H1 (cell line): ENCODE results near the gene INPP4B. TPM values are rescaled to one million over a fixed set of nuclear protein-coding genes. Genes with fewer than 3 reads are reported as not detected.
A peak's percentile ranks its signal among the peaks of the same experiment; 100 is the strongest.

Experiments used
- CTCF ChIA-PET: fragments of 300-600 bp; sonication (Branson Sonifier 250); formaldehyde crosslinking; loops from one replicate; lab custom pipeline; 2021; ENCODE audit not compliant: partially characterized antibody; lab: Charles Lee
- POLR2A ChIA-PET: fragments of 300-600 bp; sonication (Branson Sonifier 250); formaldehyde crosslinking; loops from one replicate; lab custom pipeline; 2021; ENCODE audit warnings: inconsistent platforms; ENCODE audit not compliant: partially characterized antibody; lab: Charles Lee
- DNase-seq, 2 experiments: peaks; one replicate each; pipeline versions ENCODE4 v3.0.0 to v3.0.0-alpha.2; 2010 to 2022; ENCODE audit warnings: low spot score in 2 of 2, low read depth in 1 of 2, mixed read lengths in 1 of 2
- FAIRE-seq: peaks from 2 replicates; lab custom pipeline; 2011; peaks lifted over from hg19 to GRCh38; lab: Jason Lieb, UNC
- H2AFZ ChIP-seq: 2 replicates; pipeline ENCODE4 v1.8.1; 2012; ENCODE audit warnings: low read length, inconsistent platforms
- H2AK5ac ChIP-seq: 2 replicates; pipeline ENCODE4 v1.6.1; 2013; ENCODE audit warnings: low read depth, low read length
- H2BK120ac ChIP-seq: replicated peaks from 2 replicates; pipeline ENCODE3; 2013; ENCODE audit warnings: low read depth, low read length, inconsistent platforms
- H2BK12ac ChIP-seq: 2 replicates; pipeline ENCODE4 v1.6.1; 2013; ENCODE audit warnings: low read depth, low read length
- H2BK15ac ChIP-seq: 2 replicates; pipeline ENCODE4 v1.6.1; 2013; ENCODE audit warnings: low read length
- H2BK20ac ChIP-seq: 2 replicates; pipeline ENCODE4 v1.6.1; 2013; ENCODE audit warnings: low read length
- H2BK5ac ChIP-seq: 2 replicates; pipeline ENCODE4 v1.6.1; 2013; ENCODE audit warnings: low read depth, low read length
- H3K14ac ChIP-seq: 2 replicates; pipeline ENCODE4 v1.6.1; 2013; ENCODE audit warnings: inconsistent platforms; ENCODE audit not compliant: insufficient read length
- H3K18ac ChIP-seq: 2 replicates; pipeline ENCODE4 v1.6.1; 2013; ENCODE audit warnings: low read length; ENCODE audit errors: extremely low read depth
- H3K23ac ChIP-seq: 2 replicates; pipeline ENCODE4 v1.6.1; 2013; ENCODE audit warnings: inconsistent platforms; ENCODE audit not compliant: insufficient read length
- H3K23me2 ChIP-seq: 2 replicates; pipeline ENCODE4 v1.6.1; 2013; ENCODE audit warnings: low read depth, low read length
- H3K27ac ChIP-seq: 2 replicates; pipeline ENCODE4 v1.6.1; 2011; ENCODE audit warnings: low read depth, low read length, inconsistent platforms
- H3K27me3 ChIP-seq, 4 experiments: replicated peaks in 1 of 4; 1 replicate in 1 of 4; 2 replicates in 3 of 4; pipeline versions ENCODE4 v1.6.1 to v1.8.1; 2011 to 2013; ENCODE audit warnings: low read length in 3 of 4, mild to moderate bottlenecking in 3 of 4, inconsistent platforms in 2 of 4, mixed read lengths in 2 of 4, moderate library complexity in 1 of 4; ENCODE audit not compliant: control insufficient read depth in 3 of 4, insufficient read depth in 3 of 4; ENCODE audit errors: extremely low read depth in 1 of 4
- H3K36me3 ChIP-seq, 4 experiments: 2 replicates each; pipeline versions ENCODE4 v1.6.1 to v1.8.1; 2011 to 2013; ENCODE audit warnings: mild to moderate bottlenecking in 4 of 4, low read length in 3 of 4, moderate library complexity in 2 of 4, control low read depth in 1 of 4, inconsistent platforms in 1 of 4; ENCODE audit not compliant: insufficient read depth in 4 of 4, control insufficient read depth in 2 of 4
- H3K4ac ChIP-seq: replicated peaks from 2 replicates; pipeline ENCODE3; 2013; ENCODE audit warnings: low read length, low read depth, mixed read lengths, inconsistent platforms; ENCODE audit not compliant: insufficient read length
- H3K4me1 ChIP-seq, 4 experiments: replicated peaks in 1 of 4; 1 replicate in 1 of 4; 2 replicates in 3 of 4; pipeline versions ENCODE4 v1.6.1 to v1.8.1; 2011 to 2013; ENCODE audit warnings: low read length in 3 of 4, inconsistent platforms in 2 of 4, mixed read lengths in 1 of 4; ENCODE audit not compliant: insufficient read depth in 4 of 4, control insufficient read depth in 3 of 4
- H3K4me2 ChIP-seq, 2 experiments: 2 replicates each; pipeline versions ENCODE4 v1.6.1 to v1.8.1; 2011 to 2013; ENCODE audit warnings: low read depth in 2 of 2, low read length in 2 of 2, control low read depth in 1 of 2, inconsistent platforms in 1 of 2, mild to moderate bottlenecking in 1 of 2; ENCODE audit not compliant: insufficient read depth in 1 of 2
- H3K4me3 ChIP-seq, 4 experiments: fragments of 200-600, 300-600 bp in 1 of 4; sonication (generic), shearing (Covaris generic), sonication (Bioruptor Twin) in 1 of 4; 2 replicates each; pipeline versions ENCODE4 v1.5.1 to v1.8.1; 2011 to 2016; ENCODE audit warnings: low read length in 4 of 4, low read depth in 3 of 4, control low read depth in 2 of 4, inconsistent platforms in 2 of 4, mild to moderate bottlenecking in 2 of 4, mixed read lengths in 1 of 4, moderate library complexity in 1 of 4; ENCODE audit not compliant: insufficient read depth in 2 of 4; ENCODE audit errors: extremely low read depth in 1 of 4
- H3K56ac ChIP-seq: replicated peaks from 2 replicates; pipeline ENCODE3; 2013; ENCODE audit warnings: low read depth, mild to moderate bottlenecking, mixed read lengths, low read length, inconsistent platforms; ENCODE audit not compliant: insufficient read length
- H3K79me1 ChIP-seq: 2 replicates; pipeline ENCODE4 v1.6.1; 2013; ENCODE audit warnings: low read depth, low read length, control low read depth
- H3K79me2 ChIP-seq, 2 experiments: 2 replicates each; pipeline versions ENCODE4 v1.6.1 to v1.8.1; 2012 to 2013; ENCODE audit warnings: low read length in 2 of 2, mild to moderate bottlenecking in 2 of 2, inconsistent platforms in 1 of 2; ENCODE audit not compliant: insufficient read depth in 2 of 2, control insufficient read depth in 1 of 2
- H3K9ac ChIP-seq, 4 experiments: replicated peaks in 1 of 4; 1 replicate in 1 of 4; 2 replicates in 3 of 4; pipeline versions ENCODE4 v1.6.1 to v1.8.1; 2011 to 2013; ENCODE audit warnings: low read depth in 3 of 4, low read length in 3 of 4, control low read depth in 2 of 4, mild to moderate bottlenecking in 2 of 4, moderate library complexity in 2 of 4, inconsistent platforms in 1 of 4; ENCODE audit errors: extremely low read depth in 1 of 4
- H3K9me3 ChIP-seq, 2 experiments: 2 replicates each; pipeline versions ENCODE4 v1.6.1 to v1.8.1; 2012 to 2013; ENCODE audit warnings: mild to moderate bottlenecking in 2 of 2, moderate library complexity in 2 of 2, control low read depth in 1 of 2, inconsistent platforms in 1 of 2, low read depth in 1 of 2, low read length in 1 of 2, mixed read lengths in 1 of 2; ENCODE audit not compliant: insufficient read depth in 2 of 2
- H4K20me1 ChIP-seq, 2 experiments: replicated peaks in 1 of 2; 2 replicates each; pipeline versions ENCODE3 to v1.8.1; 2011 to 2013; ENCODE audit warnings: inconsistent platforms in 2 of 2, low read length in 2 of 2, mild to moderate bottlenecking in 1 of 2; ENCODE audit not compliant: insufficient read depth in 2 of 2, control insufficient read depth in 1 of 2
- H4K5ac ChIP-seq: 2 replicates; pipeline ENCODE4 v1.6.1; 2013; ENCODE audit warnings: low read length, low read depth, mixed read lengths, inconsistent platforms; ENCODE audit not compliant: insufficient read length
- H4K8ac ChIP-seq: 2 replicates; pipeline ENCODE4 v1.8.0; 2013; ENCODE audit warnings: mild to moderate bottlenecking, moderate library complexity, low read length, inconsistent platforms; ENCODE audit not compliant: insufficient read depth; ENCODE audit errors: extremely low read depth
- H4K91ac ChIP-seq: replicated peaks from 2 replicates; pipeline ENCODE3; 2013; ENCODE audit warnings: low read length, mixed read lengths, inconsistent platforms; ENCODE audit not compliant: insufficient read length
- CBX5 ChIP-seq: fragments of 300-800, 300-1000 bp; sonication (generic); IDR thresholded peaks from 2 replicates; pipeline ENCODE4 v1.7.1; 2016; ENCODE audit warnings: antibody characterized with exemption, low read length, low read depth
- CTBP2 ChIP-seq: IDR thresholded peaks from 2 replicates; pipeline ENCODE4 v1.7.0; 2011; ENCODE audit warnings: borderline replicate concordance, mild to moderate bottlenecking, moderate library complexity, mixed read lengths, low read length; ENCODE audit not compliant: insufficient read depth, insufficient read length
- EGR1 ChIP-seq: IDR thresholded peaks from 2 replicates; pipeline ENCODE4 v1.6.1; 2011; ENCODE audit warnings: low read depth, low read length, borderline replicate concordance
- GABPA ChIP-seq: IDR thresholded peaks from 2 replicates; pipeline ENCODE4 v1.6.1; 2011; ENCODE audit warnings: mild to moderate bottlenecking, low read length, moderate library complexity, borderline replicate concordance; ENCODE audit not compliant: insufficient read depth
- MAX ChIP-seq: IDR thresholded peaks from 2 replicates; pipeline ENCODE4 v1.6.1; 2012; ENCODE audit warnings: inconsistent platforms
- USF2 ChIP-seq: IDR thresholded peaks from 2 replicates; pipeline ENCODE4 v1.6.1; 2011; ENCODE audit warnings: low read length, improper control_type of control experiment
- WGBS, 2 experiments: shearing (Covaris generic) in 1 of 2; methylation state at CpG; one replicate each; pipeline versions ENCODE4 v1.1.6 to v1.1.7; 2013 to 2015; ENCODE audit warnings: low lambda C conversion rate in 2 of 2, mixed read lengths in 2 of 2, inconsistent platforms in 1 of 2, low coverage in 1 of 2, missing lambda C conversion rate in 1 of 2; ENCODE audit not compliant: insufficient replicate concordance in 2 of 2, insufficient coverage in 1 of 2, insufficient read length in 1 of 2; ENCODE audit errors: extremely low coverage in 1 of 2, missing lambda C conversion rate in 1 of 2; 5-methylcytosine and 5-hydroxymethylcytosine counted together
- polyA plus RNA-seq, 7 experiments: library from polyadenylated mRNA; depleted of rRNA in 3 of 7; stranded (reverse) in 5 of 7; unstranded in 2 of 7; fragments of >200 nt in 5 of 7; fragments of 200-250 nt in 2 of 7; gene quantifications; 1 replicate in 5 of 7; 2 replicates in 1 of 7; 4 replicates in 1 of 7; pipeline versions ENCODE4 v1.2.1 to v1.2.3, GENCODE V29; 2011 to 2013; ENCODE audit warnings: missing spikeins in 2 of 7, mixed read lengths in 2 of 7
- total RNA-seq: library from RNA; stranded (reverse); fragmentation: NEBNext Ultra II Directional; extraction: Animal tissue kit (Norgen Biotek cat#: 25700); gene quantifications from 2 replicates; pipeline ENCODE4 v1.2.1, GENCODE V29; 2021

The INPP4B gene
- total and polyA plus RNA-seq, 2 of the 8 experiments (the other 6 are each of a cell fraction or from before 2014, with no cell fraction given), result 0.11 to 0.54 TPM

- no peak for FAIRE-seq
- CTCF ChIA-PET, result no interaction called here
- no peaks in the 10 kb centered on the region for H3K79me2 ChIP-seq
Measured at GRCh38 chr4:142380052-142380602, 466.0 kb downstream of the INPP4B start.

More at GRCh38 chr4:142380052-142380602, 466.0 kb downstream of the INPP4B start:
- 80% methylated on average over 5 of the region's 5 CpGs; no CpG with 5 or more reads in 1 of the 2 experiments for WGBS, 2 experiments
- POLR2A ChIA-PET, result no interaction called here
- no peak overlapping the region for H3K4me2 ChIP-seq
- H3K23me2 ChIP-seq, result no peaks in the 10 kb centered on the region
- H3K4me3 ChIP-seq, result no peak overlapping the region
- TF ChIP-seq EGR1, result no peak
- no peak for TF ChIP-seq GABPA
- no peak for TF ChIP-seq CTBP2
- no peak for TF ChIP-seq CBX5
- TF ChIP-seq MAX, result no peak
- no peak for TF ChIP-seq USF2
- 0 out of 2 replicates have a peak overlapping the region, but pooled peaks have one; percentile 65 for H2AFZ ChIP-seq
- H3K56ac ChIP-seq, result no peak overlapping the region
- no peak overlapping the region for H3K18ac ChIP-seq
- H3K4ac ChIP-seq, result no peak overlapping the region
- no peak overlapping the region for H2BK120ac ChIP-seq
- H2BK15ac ChIP-seq, result no peak overlapping the region
- H4K20me1 ChIP-seq, result no peaks in the 10 kb centered on the region
- H3K9ac ChIP-seq, result no peak overlapping the region
- H4K8ac ChIP-seq, result no peak overlapping the region
- H3K14ac ChIP-seq, result no peak overlapping the region
- H4K91ac ChIP-seq, result no peak overlapping the region
- H3K27me3 ChIP-seq, result no peaks in the 10 kb centered on the region
- no peak overlapping the region for H2BK5ac ChIP-seq
- peaks cover 0 to 5% (median 0%) of the 10 kb centered on the region in 4 experiments; a peak in 1 of 7 replicates for H3K4me1 ChIP-seq
- no peaks in the 10 kb centered on the region for H3K9me3 ChIP-seq
- no peak overlapping the region for H2BK20ac ChIP-seq
- H4K5ac ChIP-seq, result no peak overlapping the region
- no peaks in the 10 kb centered on the region for H3K79me1 ChIP-seq
- DNase-seq, result no peak
- H2AK5ac ChIP-seq, result no peak overlapping the region
- H3K27ac ChIP-seq, result no peak overlapping the region
- H3K23ac ChIP-seq, result no peak overlapping the region
- H3K36me3 ChIP-seq, result no peaks in the 10 kb centered on the region
- H2BK12ac ChIP-seq, result no peak overlapping the region
